Activated CD4-positive, alpha-beta T cell treated with anti-CD3 and anti-CD28 coated beads, Interleukin-2, amount 10 ng/mL, durations not matched to agents 7 days and 5 days (primary cell): ENCODE results near the gene ID3. TPM values are rescaled to one million over a fixed set of nuclear protein-coding genes. Genes with fewer than 3 reads are reported as not detected.
"Not testable (repeated sequence)": the region's sequence is repeated elsewhere in the genome, so short reads cannot be mapped to it uniquely, and the experiment has no call there.

Experiments
- CTCF ChIA-PET: fragments of 350-600 bp; sonication (Branson Sonifier 250); formaldehyde crosslinking; loops from one replicate; lab custom pipeline; 2021; ENCODE audit warnings: antibody characterized with exemption; lab: Charles Lee
- POLR2A ChIA-PET: fragments of 350-600 bp; sonication (Branson Sonifier 250); formaldehyde crosslinking; loops from one replicate; lab custom pipeline; 2021; ENCODE audit warnings: antibody characterized with exemption; lab: Charles Lee
- DNase-seq: peaks from one replicate; pipeline ENCODE4 v3.0.0-alpha.2; 2020
- H3K27ac Mint-ChIP-seq: one replicate; pipeline ENCODE4 v1.8.0; 2021; ENCODE audit warnings: mild to moderate bottlenecking, moderate library complexity, mixed read lengths
- H3K27me3 Mint-ChIP-seq: one replicate; pipeline ENCODE4 v1.8.0; 2021; ENCODE audit warnings: mixed read lengths
- H3K36me3 Mint-ChIP-seq: one replicate; pipeline ENCODE4 v1.8.0; 2021; ENCODE audit warnings: low read depth, mixed read lengths
- H3K4me1 Mint-ChIP-seq: one replicate; pipeline ENCODE4 v1.8.0; 2021; ENCODE audit warnings: mixed read lengths
- H3K4me3 Mint-ChIP-seq: one replicate; pipeline ENCODE4 v1.8.0; 2021; ENCODE audit warnings: mild to moderate bottlenecking, moderate library complexity, mixed read lengths
- H3K9me3 Mint-ChIP-seq: one replicate; pipeline ENCODE4 v1.8.0; 2021; ENCODE audit warnings: mixed read lengths
- total RNA-seq, 2 experiments: library from RNA; stranded (reverse); gene quantifications; one replicate each; pipeline ENCODE4 v1.2.3, GENCODE V29; 2021

ID3 gene
- total RNA-seq, 2 experiments from 2014 or later: 62.7 to 65.2 TPM

DNA sequence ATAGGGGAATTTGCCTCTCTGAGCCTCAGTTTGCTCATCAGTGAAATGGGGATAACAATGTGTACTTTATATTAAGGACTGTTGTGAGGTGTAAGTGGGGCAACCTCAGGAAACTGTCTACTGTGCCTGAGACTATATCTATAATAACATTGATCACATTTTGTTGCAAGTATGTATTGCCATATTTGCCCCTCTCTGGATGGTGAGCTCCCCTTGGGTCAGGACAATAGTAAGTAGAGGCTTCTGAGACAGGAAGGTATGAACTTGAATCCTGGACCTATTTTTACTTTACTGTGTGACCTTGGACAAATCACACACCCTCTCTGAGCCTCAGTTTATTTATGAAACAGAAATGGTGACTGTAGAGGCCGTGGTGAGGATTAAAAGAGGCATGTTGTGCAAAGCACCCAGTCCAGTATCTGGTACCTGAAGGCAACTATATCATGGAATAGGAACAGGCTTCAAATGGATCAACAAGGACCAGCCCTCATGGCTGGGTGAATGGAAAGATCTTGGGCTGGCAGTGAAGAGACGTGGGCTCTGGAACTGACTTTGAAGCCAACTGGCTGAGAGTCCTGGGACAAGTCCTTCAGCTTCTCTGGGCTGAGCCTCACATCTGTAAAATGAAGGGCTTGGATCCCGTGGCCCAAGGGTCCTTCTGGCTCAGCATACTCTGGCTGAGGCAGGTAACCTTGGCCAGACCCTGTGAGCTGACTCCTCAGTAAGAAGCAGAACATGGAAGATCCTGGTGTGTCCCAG, 35.0 kb upstream of the ID3 start:
- Mint-ChIP-seq H3K27ac (peak overlapping the region; percentile 74), H3K9me3 (no peaks in the 10 kb centered on the region), H3K27me3 (no peaks in the 10 kb centered on the region), H3K4me1 (peaks cover 83% of the 10 kb centered on the region), H3K4me3 (no peak overlapping the region), H3K36me3 (peaks cover 2% of the 10 kb centered on the region)
- CTCF ChIA-PET: interaction anchor here (0.9 to 2.5 kb wide), 2 partner anchors 18 to 40 kb away, joined by 3 to 7 read pairs; no protein-coding TSS in a partner anchor
- POLR2A ChIA-PET: no interaction called here
- DNase-seq: no peak

DNA sequence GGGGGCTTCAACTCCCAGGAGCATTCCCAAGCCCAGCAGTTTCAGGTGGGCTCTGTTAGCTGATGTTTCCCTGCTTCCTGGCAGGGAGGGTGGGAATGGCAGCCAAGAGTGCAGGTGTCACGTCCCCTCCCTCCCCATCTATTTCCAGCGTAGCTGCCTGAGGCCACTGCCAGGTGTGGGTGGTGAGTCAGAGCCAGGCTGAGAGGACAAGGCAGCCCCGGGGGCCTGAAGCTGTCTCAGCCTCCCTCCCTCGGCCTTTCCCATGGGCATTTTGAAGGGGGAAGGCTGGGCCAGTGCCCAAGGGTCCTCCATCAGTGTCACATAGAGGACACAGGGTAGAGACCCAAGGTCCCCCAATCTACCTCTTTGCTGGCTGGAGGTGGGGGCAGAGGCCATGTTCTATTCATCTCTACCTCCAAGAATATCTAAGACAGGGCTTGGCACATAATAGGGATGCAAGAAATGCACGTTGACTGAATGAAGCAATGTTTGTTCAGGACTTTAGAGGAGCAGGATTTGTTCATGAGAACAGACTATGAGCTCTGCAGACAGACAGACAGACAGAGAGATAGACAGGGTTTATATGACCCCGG, 34.4 kb upstream of the ID3 start:
- Mint-ChIP-seq H3K27ac (peak overlapping the region; percentile 32), H3K36me3 (peaks cover 2% of the 10 kb centered on the region), H3K4me3 (no peak overlapping the region), H3K27me3 (no peaks in the 10 kb centered on the region), H3K9me3 (no peaks in the 10 kb centered on the region), H3K4me1 (peaks cover 76% of the 10 kb centered on the region)
- POLR2A ChIA-PET: no interaction called here
- CTCF ChIA-PET: interaction anchor here (0.9 to 2.5 kb wide), 2 partner anchors 19 to 41 kb away, joined by 3 to 7 read pairs; no protein-coding TSS in a partner anchor
- no peak for DNase-seq

DNA sequence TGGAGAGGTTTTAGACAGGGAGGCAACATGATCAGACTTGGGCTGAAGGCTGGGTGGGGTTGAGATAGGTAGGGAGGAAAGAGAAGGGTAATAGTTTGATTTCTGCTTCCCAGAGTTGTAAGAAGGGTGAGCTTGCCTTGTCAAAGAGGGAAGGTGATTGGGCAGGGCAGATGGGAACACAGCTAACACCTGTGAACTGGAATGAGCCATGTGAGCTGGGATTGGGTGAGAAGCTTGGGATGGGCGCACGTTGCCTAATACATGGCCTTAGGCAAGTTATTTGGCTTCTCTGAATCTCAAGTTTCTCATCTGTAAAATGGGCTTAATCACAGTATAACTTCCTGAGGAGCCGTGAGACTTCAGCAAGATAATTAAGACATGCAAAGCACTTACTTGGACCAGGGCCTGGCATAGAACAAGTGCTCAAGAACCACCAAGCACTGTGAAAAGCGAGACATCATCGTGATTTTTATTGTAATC, 33.8 kb upstream of the ID3 start:
- H3K4me3 Mint-ChIP-seq: no peak overlapping the region

DNA sequence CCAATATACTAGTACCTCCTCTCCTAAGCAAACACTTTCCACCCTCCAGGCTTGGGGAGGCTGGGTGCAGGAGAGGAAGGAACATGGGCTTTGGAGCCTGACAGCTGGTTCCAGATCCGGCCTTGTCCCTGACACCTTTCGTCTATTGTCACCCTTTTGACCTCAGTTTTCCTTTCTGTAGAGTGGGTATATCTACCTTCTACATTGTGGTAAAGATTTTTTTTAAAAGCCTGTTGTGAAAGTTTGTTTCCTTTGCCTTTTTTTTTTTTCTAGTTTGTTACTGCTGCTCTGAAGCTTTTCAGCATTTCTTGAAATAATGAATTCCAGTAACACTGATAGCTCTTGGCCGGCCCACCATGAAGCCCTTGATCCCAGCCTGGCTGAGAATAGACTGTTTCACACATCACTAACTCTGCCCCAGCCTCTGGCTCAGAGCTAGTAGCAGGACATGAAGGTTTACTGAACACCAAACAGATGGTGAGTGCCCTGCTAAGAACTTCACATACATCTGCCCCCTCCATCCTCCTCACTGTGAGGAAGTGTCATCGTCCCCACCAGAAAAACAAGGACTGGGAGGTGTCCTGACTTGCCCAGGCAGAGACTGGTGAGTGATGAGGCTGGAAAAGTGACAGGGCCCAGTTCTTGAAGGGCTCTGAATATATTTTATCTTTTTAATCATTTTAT, 33.0 kb upstream of the ID3 start:
- no peaks in the 10 kb centered on the region for H3K9me3 Mint-ChIP-seq
- no peaks in the 10 kb centered on the region for H3K36me3 Mint-ChIP-seq
- peaks cover 63% of the 10 kb centered on the region for H3K4me1 Mint-ChIP-seq
- ChIA-PET CTCF (interaction anchor here (0.6 to 3.2 kb wide), 15 partner anchors 10 to 248 kb away, joined by 3 to 12 read pairs (median 4); partner anchors contain the start of gene HNRNPR), POLR2A (no interaction called here)
- peak overlapping the region; percentile 85 for H3K27ac Mint-ChIP-seq
- H3K4me3 Mint-ChIP-seq: no peak overlapping the region
- H3K27me3 Mint-ChIP-seq: no peaks in the 10 kb centered on the region
- DNase-seq: no peak

More for the DNA sequence above, 33.8 kb upstream of the ID3 start:
- Mint-ChIP-seq H3K27me3 (no peaks in the 10 kb centered on the region), H3K36me3 (peaks cover 2% of the 10 kb centered on the region), H3K9me3 (no peaks in the 10 kb centered on the region), H3K4me1 (peaks cover 71% of the 10 kb centered on the region), H3K27ac (peak overlapping the region; percentile 74)
- POLR2A ChIA-PET: no interaction called here
- DNase-seq: no peak
- CTCF ChIA-PET: interaction anchor here (1.2 to 3.2 kb wide), 4 partner anchors 9 to 42 kb away, joined by 3 to 12 read pairs (median 8); no protein-coding TSS in a partner anchor

DNA sequence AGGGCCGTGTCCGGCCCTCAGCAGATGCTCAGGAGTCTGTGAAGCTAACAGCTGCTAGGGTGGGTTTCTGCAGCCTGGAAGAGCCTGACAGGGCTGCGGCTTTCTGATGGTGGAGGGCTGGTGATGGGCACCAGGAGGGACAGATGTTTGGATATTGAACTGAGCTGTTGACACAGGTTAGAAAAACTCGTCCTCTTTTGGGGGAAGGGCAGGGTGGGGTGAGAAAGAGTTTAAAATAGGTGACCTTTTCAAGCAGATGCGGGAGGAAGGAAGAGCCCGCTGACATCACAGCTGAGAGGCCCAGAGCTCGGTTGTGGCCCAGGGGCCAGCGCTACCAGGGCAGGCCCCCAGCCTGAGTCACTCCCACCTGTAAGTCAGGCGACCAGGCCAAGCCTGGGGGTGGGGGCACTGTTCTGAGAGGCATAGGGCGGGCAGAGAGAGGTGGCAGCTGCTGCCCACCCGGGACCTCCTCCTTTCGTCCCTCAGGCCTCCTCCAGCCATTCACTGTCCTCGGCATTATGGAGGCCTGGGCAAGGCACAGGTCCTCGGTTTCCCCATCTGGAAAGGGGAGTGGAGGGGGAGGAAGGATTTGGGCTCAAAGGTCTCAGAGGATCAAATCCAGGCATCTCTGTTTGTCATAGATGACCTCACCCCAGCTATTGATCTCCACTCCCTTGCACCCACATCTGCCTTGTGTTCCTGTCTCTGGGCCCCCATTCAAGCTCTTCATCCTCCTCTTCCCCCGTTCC, 32.3 kb upstream of the ID3 start:
- Mint-ChIP-seq H3K27ac (peak overlapping the region; percentile 85), H3K4me3 (no peak overlapping the region), H3K4me1 (peaks cover 56% of the 10 kb centered on the region), H3K9me3 (no peaks in the 10 kb centered on the region), H3K27me3 (no peaks in the 10 kb centered on the region), H3K36me3 (no peaks in the 10 kb centered on the region)
- POLR2A ChIA-PET: interaction anchor here (0.7 kb wide), 1 partner anchor 36 kb away, joined by 3 read pairs; no protein-coding TSS in a partner anchor
- CTCF ChIA-PET: interaction anchor here (0.6 to 3.2 kb wide), 18 partner anchors 9 to 248 kb away, joined by 3 to 12 read pairs (median 4); partner anchors contain the start of genes HNRNPR and ID3
- peak; percentile 30 for DNase-seq

DNA sequence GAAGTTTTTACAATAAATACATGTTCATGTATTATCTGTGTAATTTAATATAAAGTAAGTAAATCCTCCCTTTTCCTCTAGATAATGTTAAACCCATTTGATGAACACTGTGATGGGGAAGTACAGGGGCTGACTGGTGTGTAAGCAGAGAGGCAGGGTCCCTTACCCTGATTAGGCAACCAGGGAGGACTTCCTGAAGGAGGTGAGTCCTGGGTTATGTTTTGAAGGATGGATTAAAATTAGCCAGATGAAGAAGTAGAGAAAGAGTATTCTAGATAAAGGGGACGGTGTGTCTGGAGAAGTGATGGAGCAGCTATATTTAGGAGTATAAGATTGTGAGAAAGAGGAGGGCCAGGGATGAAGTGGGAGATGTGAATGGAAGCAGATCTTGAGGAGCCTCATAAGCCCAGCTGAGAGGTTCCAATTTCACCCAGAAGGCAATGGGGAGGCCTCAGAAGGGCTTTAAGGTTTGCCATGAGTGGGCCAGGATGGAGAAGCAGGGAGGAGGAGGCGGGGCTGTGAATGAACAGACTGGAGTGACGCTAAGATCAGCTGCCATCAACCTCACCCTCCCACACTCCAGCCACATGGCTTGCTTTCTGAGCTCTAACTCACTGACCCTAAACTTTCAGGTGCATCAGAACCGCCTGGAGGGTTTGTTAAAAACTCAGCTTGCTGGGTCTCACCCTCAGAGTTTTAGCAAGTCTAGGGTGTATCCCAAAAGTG, 30.9 kb upstream of the ID3 start:
- peak overlapping the region; percentile 32 for H3K27ac Mint-ChIP-seq
- H3K4me3 Mint-ChIP-seq: no peak overlapping the region
- DNase-seq: no peak
- H3K4me1 Mint-ChIP-seq: peaks cover 46% of the 10 kb centered on the region
- H3K27me3 Mint-ChIP-seq: no peaks in the 10 kb centered on the region
- H3K36me3 Mint-ChIP-seq: no peaks in the 10 kb centered on the region
- H3K9me3 Mint-ChIP-seq: no peaks in the 10 kb centered on the region
- ChIA-PET POLR2A (interaction anchor here (0.5 kb wide), 1 partner anchor 111 kb away, joined by 3 read pairs; no protein-coding TSS in a partner anchor), CTCF (interaction anchor here (0.8 to 3.2 kb wide), 6 partner anchors 8 to 47 kb away, joined by 3 to 12 read pairs (median 4); partner anchors contain the start of gene ID3)

DNA sequence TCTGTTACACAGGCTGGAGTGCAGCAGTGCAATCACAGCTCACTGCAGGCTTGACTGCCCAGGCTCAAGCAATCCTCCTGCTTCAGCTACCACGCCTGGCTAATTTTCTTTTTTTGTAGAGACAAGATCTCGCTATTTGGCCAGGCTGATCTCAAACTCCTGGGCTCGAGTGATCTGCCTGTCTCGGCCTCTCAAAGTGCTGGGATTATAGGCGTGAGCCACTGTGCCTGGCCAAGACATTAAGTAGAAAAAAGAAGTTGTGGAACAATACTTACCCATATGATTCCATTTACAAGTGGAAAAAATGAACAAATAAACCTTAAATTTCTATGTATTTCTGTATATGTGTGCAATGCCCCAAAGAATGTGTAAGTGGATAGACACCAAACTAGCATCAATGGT, 30.3 kb upstream of the ID3 start:
- no peak for DNase-seq
- Mint-ChIP-seq H3K36me3 (no peaks in the 10 kb centered on the region), H3K9me3 (no peaks in the 10 kb centered on the region), H3K4me1 (peaks cover 39% of the 10 kb centered on the region), H3K27me3 (no peaks in the 10 kb centered on the region), H3K4me3 (no peak overlapping the region), H3K27ac (no peak overlapping the region)
- ChIA-PET CTCF (interaction anchor here (3.2 kb wide), 1 partner anchor 29 kb away, joined by 12 read pairs; no protein-coding TSS in a partner anchor), POLR2A (no interaction called here)

DNA sequence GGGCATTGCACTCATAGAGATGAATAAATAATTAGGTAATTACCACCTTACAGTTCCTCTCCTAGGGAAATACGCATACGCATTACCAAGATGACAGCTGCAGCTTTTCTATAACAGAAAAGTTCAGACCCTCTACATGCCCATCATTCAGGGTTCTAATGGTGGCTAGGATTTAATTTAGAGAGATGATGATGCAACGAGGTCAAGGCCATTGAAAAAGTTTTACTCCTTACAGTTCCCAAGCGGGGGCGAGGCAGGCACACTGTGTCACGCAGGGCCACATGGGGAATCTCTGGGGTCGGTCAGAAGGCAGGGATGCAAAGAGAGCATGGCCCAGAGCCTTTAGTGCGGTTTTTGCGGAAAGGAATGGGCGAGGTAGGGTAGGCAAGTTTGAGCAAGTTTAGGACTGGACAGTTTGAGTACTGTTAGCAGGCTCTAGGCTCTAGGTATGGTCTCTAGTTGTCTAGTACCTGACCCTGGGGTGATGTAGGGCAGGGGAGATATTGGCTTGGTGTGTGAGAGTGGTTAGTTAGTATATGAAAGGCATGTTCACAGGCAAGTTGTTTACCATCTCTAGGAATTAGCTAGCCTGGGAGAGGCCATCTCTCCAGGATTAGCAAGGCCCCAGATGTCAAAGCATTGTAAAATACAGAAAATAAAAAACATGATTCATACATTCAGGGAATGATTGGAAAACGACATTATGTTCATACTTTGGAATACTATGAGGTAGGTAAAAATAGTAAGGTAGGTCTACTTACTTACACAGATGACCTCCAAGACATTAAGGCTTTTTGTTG, 29.6 kb upstream of the ID3 start:
- POLR2A ChIA-PET: no interaction called here
- no peak overlapping the region for H3K27ac Mint-ChIP-seq
- no peak overlapping the region for H3K4me3 Mint-ChIP-seq
- peaks cover 33% of the 10 kb centered on the region for H3K4me1 Mint-ChIP-seq
- no peak for DNase-seq
- CTCF ChIA-PET: no interaction called here
- no peaks in the 10 kb centered on the region for H3K9me3 Mint-ChIP-seq
- H3K36me3 Mint-ChIP-seq: no peaks in the 10 kb centered on the region
- no peaks in the 10 kb centered on the region for H3K27me3 Mint-ChIP-seq

DNA sequence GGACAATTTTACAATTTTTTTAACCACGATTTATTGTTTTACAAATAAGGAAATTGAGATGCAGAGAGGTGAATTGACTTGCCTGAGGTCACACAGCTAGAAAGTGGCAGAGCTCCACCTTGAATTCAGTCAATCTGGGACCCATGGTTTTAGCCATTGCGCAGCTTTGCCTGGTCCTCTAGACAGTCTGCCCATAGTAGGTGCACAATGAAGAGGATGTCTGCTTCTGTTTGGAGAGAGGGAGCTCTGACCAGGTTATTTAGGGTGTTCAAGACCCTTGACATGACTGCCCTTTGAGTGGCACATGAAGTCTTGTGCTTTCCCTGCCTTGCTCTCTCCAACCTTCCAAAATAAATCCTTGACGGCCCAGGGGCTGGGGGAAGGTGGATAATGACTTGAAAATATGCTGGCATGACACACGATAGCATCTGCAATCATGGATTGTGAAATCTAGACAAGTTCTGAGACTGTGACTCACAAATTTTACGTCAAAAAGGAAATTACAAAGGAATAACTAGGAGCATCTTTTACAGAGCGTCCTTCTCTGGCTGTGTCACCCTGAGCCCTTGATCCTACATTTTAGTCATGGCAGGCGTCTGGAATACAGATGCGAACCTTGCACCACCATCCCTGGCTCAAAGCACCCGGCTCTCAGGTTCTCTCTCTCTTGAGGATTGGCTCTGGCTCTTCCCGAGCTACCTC, 26.2 kb upstream of the ID3 start:
- Mint-ChIP-seq H3K36me3 (no peaks in the 10 kb centered on the region), H3K27ac (no peak overlapping the region), H3K4me1 (peaks cover 10% of the 10 kb centered on the region), H3K4me3 (no peak overlapping the region), H3K9me3 (no peaks in the 10 kb centered on the region), H3K27me3 (no peaks in the 10 kb centered on the region)
- no peak for DNase-seq
- ChIA-PET CTCF (interaction anchor here (0.6 to 1.6 kb wide), 5 partner anchors 13 to 1650 kb away, joined by 3 to 4 read pairs (median 4); no protein-coding TSS in a partner anchor), POLR2A (no interaction called here)

DNA sequence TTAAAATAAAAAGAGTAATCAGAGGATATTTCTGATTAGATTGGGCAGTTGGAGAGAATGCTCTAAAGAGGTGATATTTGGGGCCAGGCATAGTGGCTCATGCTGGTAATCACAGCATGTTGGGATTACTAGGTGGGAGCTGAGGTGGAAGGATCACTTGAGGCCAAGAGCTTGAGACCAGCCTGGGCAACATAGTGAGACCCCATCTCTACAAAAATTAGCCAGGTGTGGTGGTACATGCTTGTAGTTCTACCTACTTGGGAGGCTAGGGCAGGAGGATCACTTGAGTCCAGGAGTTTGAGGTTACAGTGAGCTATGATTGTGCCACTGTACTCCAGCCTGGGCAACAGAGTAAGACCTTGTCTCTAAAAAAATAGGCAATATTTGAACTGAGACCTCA, 24.4 kb upstream of the ID3 start:
- H3K36me3 Mint-ChIP-seq, POLR2A ChIA-PET, H3K27ac Mint-ChIP-seq, DNase-seq, H3K9me3 Mint-ChIP-seq, H3K27me3 Mint-ChIP-seq, H3K4me1 Mint-ChIP-seq, H3K4me3 Mint-ChIP-seq: not testable (repeated sequence)
- CTCF ChIA-PET: interaction anchor here (1.1 to 1.2 kb wide), 2 partner anchors 8 to 28 kb away, joined by 3 to 4 read pairs; no protein-coding TSS in a partner anchor
